HEK293T (cell line): Measurements from ENCODE around the gene SPAG16.

Source experiments
- BHLHE40 ChIP-seq: fragments of 450-650 bp; IDR thresholded peaks from 2 replicates; pipeline ENCODE4 v1.6.1; 2016; ENCODE audit warnings: mild to moderate bottlenecking, moderate library complexity, borderline replicate concordance
- ELF4 ChIP-seq: fragments of 450-650 bp; IDR thresholded peaks from 2 replicates; pipeline ENCODE4 v1.6.1; 2017; ENCODE audit warnings: antibody characterized with exemption
- FOXA1 ChIP-seq: fragments of 450-650 bp; IDR thresholded peaks from 2 replicates; pipeline ENCODE4 v1.6.1; 2016; ENCODE audit warnings: mild to moderate bottlenecking
- FOXK2 ChIP-seq: fragments of 450-650 bp; IDR thresholded peaks from 2 replicates; pipeline ENCODE4 v1.6.1; 2016; ENCODE audit warnings: mild to moderate bottlenecking
- FOXM1 ChIP-seq: fragments of 450-650 bp; IDR thresholded peaks from 2 replicates; pipeline ENCODE4 v1.6.1; 2017; ENCODE audit warnings: mild to moderate bottlenecking, borderline replicate concordance
- HDGF ChIP-seq: fragments of 450-650 bp; IDR thresholded peaks from 2 replicates; pipeline ENCODE4 v1.6.1; 2017; ENCODE audit warnings: antibody characterized with exemption, borderline replicate concordance
- L3MBTL2 ChIP-seq: fragments of 450-650 bp; conservative IDR thresholded peaks from 2 replicates; pipeline ENCODE4 v1.6.1; 2016; ENCODE audit warnings: mild to moderate bottlenecking
- NFRKB ChIP-seq: fragments of 450-650 bp; IDR thresholded peaks from 2 replicates; pipeline ENCODE4 v1.6.1; 2016; ENCODE audit warnings: mild to moderate bottlenecking, moderate library complexity
- SP1 ChIP-seq: fragments of 450-650 bp; IDR thresholded peaks from 2 replicates; pipeline ENCODE4 v1.6.1; 2017
- SUZ12 ChIP-seq: fragments of 450-650 bp; IDR thresholded peaks from 2 replicates; pipeline ENCODE4 v1.6.1; 2016; ENCODE audit warnings: mild to moderate bottlenecking
- TARDBP ChIP-seq: fragments of 450-650 bp; IDR thresholded peaks from 2 replicates; pipeline ENCODE4 v1.6.1; 2016
- ZNF384 ChIP-seq: fragments of 450-650 bp; IDR thresholded peaks from 2 replicates; pipeline ENCODE4 v1.6.1; 2016

DNA sequence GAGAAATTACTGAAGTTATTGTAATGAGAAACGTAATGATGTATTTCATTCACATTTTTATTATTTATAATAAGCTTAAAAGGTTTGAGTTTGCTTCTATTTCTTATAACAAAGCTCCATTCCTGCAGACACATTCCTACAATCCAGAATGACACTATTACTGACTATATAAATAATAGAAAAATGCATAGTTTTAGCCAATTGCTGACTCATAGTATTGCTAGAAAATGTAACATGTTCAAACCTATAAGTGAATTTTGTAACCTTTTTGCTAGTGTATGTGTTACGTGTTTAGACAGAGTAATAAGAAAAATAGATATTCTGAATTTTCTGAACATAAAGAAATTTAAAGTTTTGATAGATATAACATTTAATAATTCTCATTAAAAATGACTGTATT lies 1117.3 kb downstream of the SPAG16 start:
- TF ChIP-seq ZNF384 (no peak), FOXK2 (no peak), NFRKB (no peak), SP1 (no peak), ELF4 (no peak), FOXM1 (no peak), FOXA1 (no peak), TARDBP (no peak), L3MBTL2 (no peak), HDGF (no peak), BHLHE40 (no peak), SUZ12 (no peak)
